ENCODE data around the gene SSU72. TPM values are rescaled to one million over a fixed set of nuclear protein-coding genes. Genes with fewer than 3 reads are reported as not detected.
A peak's percentile ranks its signal among the peaks of the same experiment; 100 is the strongest.

The SSU72 gene
- polyA plus RNA-seq, 1 experiment, result 101 TPM

- peak within 1 kb of the TSS; percentile 66 for H3K4me3 ChIP-seq (ENCODE audit: low read depth, low read length)
- ChIA-PET POLR2A (no interaction called here), CTCF (no interaction called here)
Observed at GRCh38 chr1:1540090-1540817, 34.4 kb downstream of the SSU72 start, which contains the start of gene TMEM240. TSS of gene TMEM240 (minus strand) at chr1:1540624. CDS start at chr1:1540346, 278 bp downstream.

DNA sequence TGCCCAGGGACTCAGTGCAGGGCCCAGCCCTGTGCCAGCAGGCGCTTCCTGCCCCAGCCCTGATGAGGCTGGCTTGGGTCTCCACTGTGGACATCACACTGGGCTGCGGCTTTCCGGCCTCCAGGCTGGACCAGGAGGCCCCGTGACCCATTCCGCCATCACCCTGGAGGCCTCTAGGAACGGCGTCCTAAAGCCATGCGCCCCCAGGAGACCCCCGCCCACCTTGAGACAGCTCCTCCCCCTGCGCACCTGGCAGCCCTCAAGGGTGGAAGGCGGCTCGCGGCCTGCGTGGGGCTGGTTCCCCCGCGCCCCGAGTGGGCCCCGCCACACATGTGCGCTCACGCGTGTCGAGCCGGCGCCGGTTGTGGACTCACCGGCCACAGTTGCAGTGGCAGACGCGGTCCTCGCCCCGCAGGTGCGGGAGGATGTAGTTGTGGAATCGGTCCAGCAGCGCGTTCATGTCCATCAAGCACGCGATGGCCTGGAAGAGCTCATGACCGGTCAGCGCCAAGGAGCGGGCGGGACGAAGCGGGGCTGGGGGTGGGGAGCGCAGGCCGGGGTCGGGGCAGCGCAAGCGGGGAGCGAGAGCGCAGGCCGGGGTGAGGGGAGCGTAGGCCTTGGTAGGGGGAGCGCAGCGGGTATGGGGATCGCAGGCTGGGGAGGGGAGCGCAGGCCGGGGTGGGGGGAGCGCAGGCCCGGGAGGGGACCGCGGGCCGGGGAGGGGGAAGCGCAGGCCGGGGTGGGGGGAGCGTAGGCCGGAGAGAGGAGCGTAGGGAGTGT is 35.2 kb downstream of the SSU72 start:
- POLR2A ChIA-PET, result interaction anchor here (0.6 kb wide), 1 partner anchor 752 kb away, joined by 6 read pairs; no protein-coding TSS in a partner anchor
- TF ChIP-seq, protein P1, sequence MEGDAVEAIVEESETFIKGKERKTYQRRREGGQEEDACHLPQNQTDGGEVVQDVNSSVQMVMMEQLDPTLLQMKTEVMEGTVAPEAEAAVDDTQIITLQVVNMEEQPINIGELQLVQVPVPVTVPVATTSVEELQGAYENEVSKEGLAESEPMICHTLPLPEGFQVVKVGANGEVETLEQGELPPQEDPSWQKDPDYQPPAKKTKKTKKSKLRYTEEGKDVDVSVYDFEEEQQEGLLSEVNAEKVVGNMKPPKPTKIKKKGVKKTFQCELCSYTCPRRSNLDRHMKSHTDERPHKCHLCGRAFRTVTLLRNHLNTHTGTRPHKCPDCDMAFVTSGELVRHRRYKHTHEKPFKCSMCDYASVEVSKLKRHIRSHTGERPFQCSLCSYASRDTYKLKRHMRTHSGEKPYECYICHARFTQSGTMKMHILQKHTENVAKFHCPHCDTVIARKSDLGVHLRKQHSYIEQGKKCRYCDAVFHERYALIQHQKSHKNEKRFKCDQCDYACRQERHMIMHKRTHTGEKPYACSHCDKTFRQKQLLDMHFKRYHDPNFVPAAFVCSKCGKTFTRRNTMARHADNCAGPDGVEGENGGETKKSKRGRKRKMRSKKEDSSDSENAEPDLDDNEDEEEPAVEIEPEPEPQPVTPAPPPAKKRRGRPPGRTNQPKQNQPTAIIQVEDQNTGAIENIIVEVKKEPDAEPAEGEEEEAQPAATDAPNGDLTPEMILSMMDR (IDR thresholded peaks at IDR 0.05; ENCODE audit: insufficient read depth, low read depth, low read length), result no peak
- no peak for DNase-seq (ENCODE audit: low read depth)
- Histone ChIP-seq H3K36me3 (ENCODE audit: control insufficient read depth, insufficient read depth, low read length) (peaks cover 25% of the 10 kb centered on the region), H3K27me3 (ENCODE audit: control insufficient read depth, insufficient read depth, low read length) (no peaks in the 10 kb centered on the region), H3K4me3 (ENCODE audit: low read depth, low read length) (peak overlapping the region; percentile 66)
- CTCF ChIA-PET, result no interaction called here

More at GRCh38 chr1:1540090-1540817, 34.4 kb downstream of the SSU72 start, which contains the start of gene TMEM240:
- no peaks in the 10 kb centered on the region for H3K27me3 ChIP-seq (ENCODE audit: control insufficient read depth, insufficient read depth, low read length)
- DNase-seq (ENCODE audit: low read depth), result peak; percentile 8
- peaks cover 25% of the 10 kb centered on the region for H3K36me3 ChIP-seq (ENCODE audit: control insufficient read depth, insufficient read depth, low read length)
- TF ChIP-seq, protein P1 (IDR thresholded peaks at IDR 0.05; ENCODE audit: insufficient read depth, low read depth, low read length), result no peak

GRCh38 chr1:1538989-1539309 is 35.7 kb downstream of the SSU72 start:
- TF ChIP-seq, protein P1 (IDR thresholded peaks at IDR 0.05; ENCODE audit: insufficient read depth, low read depth, low read length), result no peak
- Histone ChIP-seq H3K36me3 (ENCODE audit: control insufficient read depth, insufficient read depth, low read length) (peaks cover 25% of the 10 kb centered on the region), H3K27me3 (ENCODE audit: control insufficient read depth, insufficient read depth, low read length) (no peaks in the 10 kb centered on the region), H3K4me3 (ENCODE audit: low read depth, low read length) (peak overlapping the region; percentile 66)
- no peak for DNase-seq (ENCODE audit: low read depth)
- ChIA-PET CTCF (no interaction called here), POLR2A (interaction anchor here (0.6 kb wide), 1 partner anchor 753 kb away, joined by 6 read pairs; no protein-coding TSS in a partner anchor)

- Histone ChIP-seq H3K4me3 (ENCODE audit: low read depth, low read length) (no peak overlapping the region; the same call in 1 of the 2 replicates), H3K36me3 (ENCODE audit: control insufficient read depth, insufficient read depth, low read length) (peaks cover 25% of the 10 kb centered on the region), H3K27me3 (ENCODE audit: control insufficient read depth, insufficient read depth, low read length) (no peaks in the 10 kb centered on the region)
- DNase-seq (ENCODE audit: low read depth), result no peak
- ChIA-PET CTCF (no interaction called here), POLR2A (no interaction called here)
- TF ChIP-seq, protein P1 (IDR thresholded peaks at IDR 0.05; ENCODE audit: insufficient read depth, low read depth, low read length), result no peak
Observed at GRCh38 chr1:1538334-1538733, 36.3 kb downstream of the SSU72 start.

- CTCF ChIA-PET, result no interaction called here
- POLR2A ChIA-PET, result no interaction called here
Observed at GRCh38 chr1:1537626-1538250, 36.9 kb downstream of the SSU72 start.

More at GRCh38 chr1:1537626-1538250, 36.9 kb downstream of the SSU72 start:
- DNase-seq (ENCODE audit: low read depth), result no peak
- Histone ChIP-seq H3K36me3 (ENCODE audit: control insufficient read depth, insufficient read depth, low read length) (peaks cover 19% of the 10 kb centered on the region), H3K27me3 (ENCODE audit: control insufficient read depth, insufficient read depth, low read length) (no peaks in the 10 kb centered on the region), H3K4me3 (ENCODE audit: low read depth, low read length) (no peak overlapping the region)
- TF ChIP-seq, protein P1 (IDR thresholded peaks at IDR 0.05; ENCODE audit: insufficient read depth, low read depth, low read length), result no peak
